Inferior parietal cortex (tissue), 1 donor: ENCODE results near the gene CCDC127.

Experiments used
- DNase-seq: peaks from one replicate; pipeline ENCODE4 v3.0.0-alpha.2; 2016; ENCODE audit errors: extremely low spot score

The CCDC127 gene

GRCh38 chr5:157801-158200 is 60.2 kb downstream of the CCDC127 start:
- DNase-seq = no peak

GRCh38 chr5:157126-157715 is 60.7 kb downstream of the CCDC127 start:
- DNase-seq = no peak

GRCh38 chr5:156411-157072 is 61.4 kb downstream of the CCDC127 start:
- no peak for DNase-seq

- no peak for DNase-seq
These were observed 62.1 kb downstream of the CCDC127 start for GRCh38 chr5:155651-156410.

- no peak for DNase-seq
These were observed 63.1 kb downstream of the CCDC127 start for GRCh38 chr5:154826-155225.

GRCh38 chr5:154236-154635 is 63.7 kb downstream of the CCDC127 start:
- DNase-seq = no peak

- DNase-seq = no peak
These were observed 64.7 kb downstream of the CCDC127 start for GRCh38 chr5:153256-153655.

GRCh38 chr5:152077-152476 is 65.9 kb downstream of the CCDC127 start:
- no peak for DNase-seq

GRCh38 chr5:150746-151145 is 67.2 kb downstream of the CCDC127 start:
- DNase-seq = no peak

GRCh38 chr5:149745-150485 is 68.0 kb downstream of the CCDC127 start:
- DNase-seq = no peak

GRCh38 chr5:147751-148150 is 70.2 kb downstream of the CCDC127 start:
- no peak for DNase-seq
